GM12872 (cell line): Measurements from ENCODE around the gene CNTNAP2.

ENCODE experiments used
- TF ChIP-seq, protein P1 (sequence below): IDR thresholded peaks from 3 replicates; pipeline ENCODE4 v1.5.1; 2011; ENCODE audit warnings: low read depth, mild to moderate bottlenecking, low read length, moderate library complexity; ENCODE audit not compliant: insufficient read depth

The CNTNAP2 gene

DNA sequence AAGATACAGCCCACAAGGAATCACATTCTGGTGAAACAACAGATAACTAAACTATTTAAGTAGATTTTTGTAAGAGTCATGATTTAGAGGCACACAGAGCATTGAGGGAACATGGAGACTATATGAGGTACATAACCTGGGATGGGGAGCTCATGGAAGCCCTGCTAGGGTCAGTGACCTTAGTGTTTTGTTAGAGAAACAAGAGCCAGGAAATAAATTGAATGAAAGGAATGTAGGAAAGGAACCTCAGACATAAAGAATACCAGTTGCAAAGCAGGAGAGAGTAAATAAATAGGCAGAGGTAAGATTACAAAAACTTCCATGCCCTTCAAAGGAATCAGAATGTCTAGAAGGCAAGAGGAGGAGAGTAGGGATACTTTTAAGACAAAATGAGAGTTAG is 1076.9 kb downstream of the CNTNAP2 start:
- TF ChIP-seq, protein P1, sequence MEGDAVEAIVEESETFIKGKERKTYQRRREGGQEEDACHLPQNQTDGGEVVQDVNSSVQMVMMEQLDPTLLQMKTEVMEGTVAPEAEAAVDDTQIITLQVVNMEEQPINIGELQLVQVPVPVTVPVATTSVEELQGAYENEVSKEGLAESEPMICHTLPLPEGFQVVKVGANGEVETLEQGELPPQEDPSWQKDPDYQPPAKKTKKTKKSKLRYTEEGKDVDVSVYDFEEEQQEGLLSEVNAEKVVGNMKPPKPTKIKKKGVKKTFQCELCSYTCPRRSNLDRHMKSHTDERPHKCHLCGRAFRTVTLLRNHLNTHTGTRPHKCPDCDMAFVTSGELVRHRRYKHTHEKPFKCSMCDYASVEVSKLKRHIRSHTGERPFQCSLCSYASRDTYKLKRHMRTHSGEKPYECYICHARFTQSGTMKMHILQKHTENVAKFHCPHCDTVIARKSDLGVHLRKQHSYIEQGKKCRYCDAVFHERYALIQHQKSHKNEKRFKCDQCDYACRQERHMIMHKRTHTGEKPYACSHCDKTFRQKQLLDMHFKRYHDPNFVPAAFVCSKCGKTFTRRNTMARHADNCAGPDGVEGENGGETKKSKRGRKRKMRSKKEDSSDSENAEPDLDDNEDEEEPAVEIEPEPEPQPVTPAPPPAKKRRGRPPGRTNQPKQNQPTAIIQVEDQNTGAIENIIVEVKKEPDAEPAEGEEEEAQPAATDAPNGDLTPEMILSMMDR: no peak

DNA sequence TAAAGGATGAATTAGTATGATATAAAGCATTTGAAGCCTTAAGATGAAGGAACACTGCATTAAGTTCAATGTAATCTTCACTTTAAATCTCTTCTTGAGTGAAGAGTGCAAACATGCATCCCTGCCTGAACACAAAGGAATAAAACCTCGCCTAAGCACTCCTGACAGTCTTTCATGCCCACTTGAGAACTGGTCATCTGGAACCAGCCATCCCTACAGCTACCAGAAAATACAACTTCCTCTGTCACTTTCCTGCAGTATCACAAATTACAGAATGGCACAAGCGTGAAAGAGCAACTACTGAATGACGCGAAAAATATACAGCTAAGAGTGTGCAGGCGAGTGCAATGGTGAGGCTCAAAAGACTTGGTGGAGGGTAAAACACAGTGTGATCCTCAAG is 1079.9 kb downstream of the CNTNAP2 start:
- TF ChIP-seq, protein P1: no peak

DNA sequence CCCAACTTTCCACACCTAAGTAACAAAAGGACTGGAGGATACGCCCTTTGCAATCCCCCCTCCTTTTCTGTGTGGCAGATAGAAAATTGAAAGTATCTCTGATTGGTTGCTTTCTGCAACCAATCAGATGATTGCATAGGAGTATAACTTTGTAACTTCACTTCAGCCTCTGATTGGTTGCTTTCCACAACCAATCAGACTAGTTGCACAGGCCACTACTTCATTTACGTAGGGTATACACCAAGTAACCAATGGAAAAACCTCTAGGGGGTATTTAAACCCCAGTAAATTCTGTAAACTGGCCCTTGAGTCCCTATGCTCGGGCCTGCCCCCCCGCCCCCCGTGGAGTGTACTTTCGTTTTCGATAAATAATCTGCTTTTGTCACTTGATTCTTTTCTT is 1080.4 kb downstream of the CNTNAP2 start:
- TF ChIP-seq, protein P1: no peak

DNA sequence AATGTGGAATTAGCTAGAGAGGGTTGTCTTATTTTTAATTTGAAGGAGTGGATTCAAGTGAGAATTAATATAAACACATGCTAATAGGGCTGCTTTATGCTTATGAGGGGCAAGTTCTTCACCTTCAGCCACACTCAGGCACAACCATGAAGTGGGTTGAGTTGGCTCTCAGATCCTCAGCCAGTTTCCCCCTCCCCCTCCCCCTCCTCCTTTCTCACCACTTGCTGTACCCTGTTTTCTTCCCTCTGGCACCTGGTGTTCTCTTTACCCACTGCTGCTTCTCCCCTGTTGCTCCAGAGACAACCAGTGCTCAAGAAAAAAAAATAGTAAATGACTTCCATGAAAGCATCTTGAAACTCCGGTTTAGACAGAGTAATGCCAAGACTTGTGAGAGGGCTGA is 1083.3 kb downstream of the CNTNAP2 start:
- TF ChIP-seq, protein P1: no peak

DNA sequence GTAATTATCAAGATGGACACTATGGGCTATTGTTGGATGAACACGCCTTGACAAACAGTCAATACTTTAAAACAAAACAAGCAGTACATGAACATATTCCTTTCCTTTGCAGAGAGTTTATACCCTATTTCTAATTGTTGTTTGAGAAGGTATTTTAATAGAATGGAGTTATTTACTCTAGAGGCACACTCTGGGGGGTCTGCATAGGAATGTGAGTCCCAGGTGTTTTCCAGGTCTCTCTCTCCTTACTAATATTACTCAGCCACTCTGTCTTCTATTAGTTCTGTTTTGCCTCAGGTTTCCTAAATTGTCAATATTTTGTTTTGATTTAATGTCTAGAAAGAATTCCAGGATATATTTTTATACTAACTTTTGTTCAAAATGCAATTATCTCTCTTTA is 1091.4 kb downstream of the CNTNAP2 start:
- TF ChIP-seq, protein P1: no peak

DNA sequence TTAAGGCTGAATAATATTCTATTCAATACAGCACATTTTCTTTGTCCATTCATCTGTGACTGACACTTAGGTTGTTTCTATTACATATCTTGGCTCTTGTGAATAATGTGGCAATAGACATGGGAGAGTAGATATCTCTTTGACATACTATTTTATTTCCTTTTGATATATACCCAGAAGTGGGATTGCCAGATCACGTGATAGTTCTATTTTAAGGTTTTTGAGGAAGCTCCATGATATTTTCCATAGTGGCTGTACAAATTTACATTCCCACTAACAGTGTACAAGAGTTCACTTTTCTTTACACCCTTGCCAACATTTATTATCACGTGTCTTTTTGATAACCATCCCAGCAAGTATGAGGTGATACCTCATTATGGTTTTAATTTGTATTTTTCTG is 1114.7 kb downstream of the CNTNAP2 start:
- TF ChIP-seq, protein P1: no peak

DNA sequence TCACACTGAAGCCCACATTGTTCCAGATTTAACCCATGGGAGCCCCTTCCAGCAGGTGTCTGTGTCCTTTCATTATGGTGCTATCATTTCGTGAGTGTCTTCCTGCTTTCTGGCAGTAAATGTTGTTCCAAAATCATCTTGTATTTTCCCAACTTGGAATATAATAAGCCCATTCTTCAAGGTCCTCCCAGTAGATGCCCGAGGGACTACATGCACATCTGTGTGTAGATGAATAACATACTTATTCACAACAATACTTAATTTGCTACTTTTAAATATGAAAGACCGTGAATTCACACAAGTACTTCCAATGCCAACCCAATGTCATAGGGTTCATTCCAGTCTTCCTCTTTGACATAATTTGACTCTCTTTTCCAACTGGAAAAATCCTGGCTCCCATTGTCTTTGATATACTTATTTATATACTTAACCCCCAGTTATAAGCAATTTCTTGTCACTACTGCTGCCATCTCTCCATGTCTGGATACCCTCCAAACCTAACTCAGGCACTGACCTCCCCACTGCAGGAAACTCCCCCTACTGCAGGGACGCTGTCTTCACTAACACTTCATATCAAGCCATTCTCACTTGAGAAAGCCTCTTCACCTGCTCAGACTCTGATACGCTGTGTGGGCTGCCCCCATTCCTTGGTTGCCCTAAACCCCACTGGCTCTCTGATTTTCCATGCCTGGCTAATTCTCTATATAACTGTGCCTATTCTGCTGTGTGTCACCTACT is 1119.2 kb downstream of the CNTNAP2 start:
- TF ChIP-seq, protein P1: no peak
